ENCODE data around the gene ALG8.
A peak's percentile ranks its signal among the peaks of the same experiment; 100 is the strongest.

ALG8 gene

GRCh38 chr11:78160557-78160956 lies 21.1 kb upstream of the ALG8 start:
- DNase-seq (ENCODE audit: low read depth) = no peak

GRCh38 chr11:78158987-78159652 lies 19.7 kb upstream of the ALG8 start:
- no peak for DNase-seq (ENCODE audit: low read depth)

- no peak for DNase-seq (ENCODE audit: low read depth)
These were observed 16.9 kb upstream of the ALG8 start for GRCh38 chr11:78156127-78156844.

- no peak for DNase-seq (ENCODE audit: low read depth)
These were observed 12.4 kb upstream of the ALG8 start for GRCh38 chr11:78151804-78152203.

GRCh38 chr11:78150754-78151153 lies 11.3 kb upstream of the ALG8 start:
- no peak for DNase-seq (ENCODE audit: low read depth)

GRCh38 chr11:78150346-78150745 lies 10.9 kb upstream of the ALG8 start:
- DNase-seq (ENCODE audit: low read depth) = no peak

GRCh38 chr11:78149646-78150045 lies 10.2 kb upstream of the ALG8 start:
- DNase-seq (ENCODE audit: low read depth) = peak; percentile 42

GRCh38 chr11:78147807-78148206 lies 8.4 kb upstream of the ALG8 start:
- no peak for DNase-seq (ENCODE audit: low read depth)

GRCh38 chr11:78145511-78146025 lies 6.1 kb upstream of the ALG8 start:
- no peak for DNase-seq (ENCODE audit: low read depth)

- DNase-seq (ENCODE audit: low read depth) = no peak
These were observed 1.1 kb upstream of the ALG8 start for GRCh38 chr11:78140392-78141077.

GRCh38 chr11:78138694-78139421 lies 568 bp downstream of the ALG8 start:
- no peak for DNase-seq (ENCODE audit: low read depth)

- no peak for DNase-seq (ENCODE audit: low read depth)
These were observed 1.1 kb downstream of the ALG8 start for GRCh38 chr11:78138291-78138690.

GRCh38 chr11:78132475-78132874 lies 7.0 kb downstream of the ALG8 start:
- DNase-seq (ENCODE audit: low read depth) = no peak

GRCh38 chr11:78131956-78132355 lies 7.5 kb downstream of the ALG8 start:
- no peak for DNase-seq (ENCODE audit: low read depth)

- no peak for DNase-seq (ENCODE audit: low read depth)
These were observed 12.0 kb downstream of the ALG8 start for GRCh38 chr11:78127403-78127802.

GRCh38 chr11:78112582-78113275 lies 26.7 kb downstream of the ALG8 start:
- DNase-seq (ENCODE audit: low read depth) = no peak

- DNase-seq (ENCODE audit: low read depth) = no peak
These were observed 28.1 kb downstream of the ALG8 start for GRCh38 chr11:78111298-78111697.

GRCh38 chr11:78110830-78111229 lies 28.6 kb downstream of the ALG8 start:
- DNase-seq (ENCODE audit: low read depth) = no peak

- DNase-seq (ENCODE audit: low read depth) = no peak
These were observed 29.1 kb downstream of the ALG8 start for GRCh38 chr11:78110351-78110750.

- no peak for DNase-seq (ENCODE audit: low read depth)
These were observed 30.1 kb downstream of the ALG8 start for GRCh38 chr11:78109081-78110015.
